LHCN-M2 (cell line): Measurements from ENCODE around the gene ETV5. TPM values are rescaled to one million over a fixed set of nuclear protein-coding genes. Genes with fewer than 3 reads are reported as not detected.

ENCODE experiments used
- DNase-seq: peaks from one replicate; pipeline ENCODE4 v3.0.0-alpha.2; 2012; ENCODE audit warnings: low read depth
- polyA plus RNA-seq: library from polyadenylated mRNA; unstranded; fragments of >200 nt; gene quantifications from one replicate; pipeline ENCODE4 v1.2.1, GENCODE V29; 2012; ENCODE audit warnings: missing spikeins
- total RNA-seq: library from RNA; depleted of rRNA; stranded (reverse); fragments of >200 nt; gene quantifications from 2 replicates; pipeline ENCODE4 v1.2.3, GENCODE V29; 2014; rRNA removed

ETV5 gene
- total RNA-seq, result 48.5 and 57.0 TPM in 2 replicates
- 25.1 TPM for polyA plus RNA-seq

DNA sequence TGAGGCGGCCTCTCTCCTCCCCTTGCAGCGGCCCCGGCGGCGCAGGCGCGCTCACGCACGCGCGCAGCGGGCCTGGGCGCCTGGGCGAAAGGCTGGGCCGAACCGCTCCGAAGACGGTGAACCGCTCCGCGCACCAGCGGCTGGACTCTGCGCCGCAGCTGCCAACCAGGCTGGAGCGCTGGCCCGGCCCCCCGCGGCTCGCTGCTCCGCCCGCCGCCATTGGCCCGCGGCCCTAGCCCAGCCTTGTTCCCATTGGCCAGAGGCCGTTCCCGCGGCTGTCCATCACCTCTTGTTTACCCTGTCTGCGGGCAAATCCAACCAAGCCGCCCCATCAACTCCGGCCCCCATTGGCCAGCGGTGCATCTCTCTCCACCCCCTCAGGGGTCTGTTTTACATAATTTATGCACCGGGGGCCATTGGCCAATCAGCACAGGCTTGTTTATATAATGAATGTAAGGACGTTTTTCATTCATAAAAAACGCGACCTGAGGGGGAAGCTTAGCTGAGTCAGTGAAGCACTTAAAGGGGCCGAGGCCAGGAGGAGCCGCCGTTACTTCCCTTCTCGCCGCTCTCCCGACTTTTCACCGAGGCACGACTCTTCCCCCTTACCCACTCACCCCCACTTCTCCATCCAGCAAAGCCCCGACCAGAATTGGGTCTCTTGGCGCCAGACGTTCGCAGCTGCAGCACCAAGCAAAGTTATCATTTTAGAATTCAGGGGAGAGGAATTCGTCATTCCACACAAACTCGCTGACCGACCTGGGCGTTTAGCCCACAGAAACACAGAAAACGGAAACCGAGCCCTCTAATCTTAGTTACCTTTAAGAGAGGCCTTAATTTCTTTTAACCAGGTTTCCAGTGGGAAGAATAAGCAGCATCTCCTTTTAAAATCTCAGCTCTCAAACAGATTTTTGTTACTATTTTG is at the start of gene ETV5:
Gene ETV5, minus strand, starts transcription at position 149 of the 925 bp plus-strand sequence. CDS start 3,221 bp downstream, outside the sequence.
- peak; percentile 100 for DNase-seq

DNA sequence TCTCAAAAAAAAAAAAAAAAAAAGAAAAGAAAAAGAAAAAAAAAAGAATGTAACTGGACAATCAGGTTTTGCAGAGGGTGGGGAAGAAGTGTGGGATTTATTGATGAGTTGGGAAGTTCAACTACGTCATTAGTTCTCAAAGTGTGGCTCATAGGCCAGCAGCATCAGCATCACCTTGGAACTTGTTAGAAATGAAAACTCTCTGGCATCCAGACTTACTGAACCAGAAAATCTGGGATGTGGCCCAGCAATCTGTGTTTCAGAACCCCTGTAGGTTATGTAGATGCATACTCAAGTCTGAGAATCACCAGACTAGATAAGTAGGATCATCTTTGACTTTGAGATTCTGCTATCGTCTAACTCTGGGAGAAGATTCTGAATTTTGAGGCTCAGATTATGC is 45.8 kb upstream of the ETV5 start:
- no peak for DNase-seq

DNA sequence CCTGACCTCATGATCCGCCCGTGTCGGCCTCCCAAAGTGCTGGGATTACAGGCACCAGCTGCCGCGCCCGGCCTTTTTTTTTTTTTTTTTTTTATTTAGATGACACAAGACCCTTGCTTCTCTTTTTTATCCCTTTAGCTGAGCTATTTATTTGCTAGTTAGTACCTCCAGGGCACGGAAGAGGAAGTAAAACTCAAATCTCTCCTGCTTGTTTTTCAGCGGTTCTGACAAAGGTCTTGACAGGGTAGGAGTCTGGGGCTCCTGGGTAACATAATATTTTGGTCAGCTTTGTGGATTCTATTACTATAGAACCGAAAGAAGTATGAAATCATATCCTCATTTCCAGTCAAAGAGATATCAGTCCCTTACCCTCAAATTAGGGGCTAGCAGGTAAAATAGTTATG is 44.0 kb upstream of the ETV5 start:
- DNase-seq, result no peak

DNA sequence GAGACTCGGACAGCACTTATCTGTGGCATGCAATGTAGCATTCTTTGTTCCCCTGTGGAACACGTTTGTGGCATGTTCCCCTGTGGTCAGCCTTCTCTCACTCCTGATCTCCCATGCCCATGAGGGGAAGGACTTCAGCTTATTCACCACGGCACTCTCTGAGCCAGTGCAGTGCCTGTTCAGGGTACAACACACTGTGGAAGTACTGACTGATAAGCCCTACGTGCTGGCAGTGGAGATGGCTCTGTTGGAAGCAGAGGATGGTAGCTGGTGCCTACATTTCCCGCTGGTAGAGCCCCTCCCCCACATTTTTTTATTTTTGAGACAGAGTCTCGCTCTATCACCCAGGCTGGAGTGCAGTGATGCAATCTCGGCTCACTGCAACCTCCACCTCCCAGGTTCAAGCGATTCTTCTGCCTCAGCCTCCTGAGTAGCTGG is 43.5 kb upstream of the ETV5 start:
- DNase-seq, result no peak

DNA sequence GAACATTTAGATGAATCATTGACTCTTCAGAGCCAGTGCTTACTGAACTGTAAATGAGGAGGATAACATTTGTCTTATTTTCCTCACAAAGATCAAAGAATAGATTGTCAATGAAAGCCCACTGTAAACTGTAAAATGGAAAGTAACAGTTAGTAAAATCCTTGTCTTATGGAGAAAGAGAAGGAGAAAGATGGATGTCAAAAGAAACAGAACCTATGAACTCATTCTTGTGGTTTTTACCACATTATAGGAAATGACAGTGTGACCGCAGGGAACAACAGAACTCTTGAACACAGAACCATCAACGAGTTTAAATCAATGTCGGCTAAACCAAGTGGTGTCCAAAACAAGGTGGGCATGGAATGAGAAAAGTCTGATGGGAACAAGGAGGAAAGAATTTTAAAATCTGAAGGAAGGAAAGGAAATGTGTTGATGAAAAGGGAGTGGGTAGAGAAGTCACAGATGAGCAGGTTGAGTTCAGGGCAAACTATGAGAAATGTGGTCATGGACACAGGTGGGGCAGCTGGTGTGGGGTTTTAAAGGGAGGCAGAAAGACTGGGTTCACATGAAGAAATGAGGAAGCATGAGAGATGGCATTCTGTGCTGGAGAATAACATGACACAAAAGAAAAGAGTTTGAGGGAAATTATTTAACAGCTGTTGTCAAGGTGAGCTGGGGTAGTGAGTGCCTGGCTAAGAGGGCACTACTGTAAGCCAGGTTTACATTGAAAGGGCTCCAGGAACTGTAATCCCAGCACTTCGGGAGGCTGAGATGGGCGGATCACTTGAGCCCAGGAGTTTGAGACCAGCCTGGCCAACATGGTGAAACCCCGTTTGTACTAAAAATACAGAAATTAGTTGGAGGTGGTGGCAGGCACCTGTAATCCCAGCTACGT is 42.4 kb upstream of the ETV5 start:
- DNase-seq, result no peak

DNA sequence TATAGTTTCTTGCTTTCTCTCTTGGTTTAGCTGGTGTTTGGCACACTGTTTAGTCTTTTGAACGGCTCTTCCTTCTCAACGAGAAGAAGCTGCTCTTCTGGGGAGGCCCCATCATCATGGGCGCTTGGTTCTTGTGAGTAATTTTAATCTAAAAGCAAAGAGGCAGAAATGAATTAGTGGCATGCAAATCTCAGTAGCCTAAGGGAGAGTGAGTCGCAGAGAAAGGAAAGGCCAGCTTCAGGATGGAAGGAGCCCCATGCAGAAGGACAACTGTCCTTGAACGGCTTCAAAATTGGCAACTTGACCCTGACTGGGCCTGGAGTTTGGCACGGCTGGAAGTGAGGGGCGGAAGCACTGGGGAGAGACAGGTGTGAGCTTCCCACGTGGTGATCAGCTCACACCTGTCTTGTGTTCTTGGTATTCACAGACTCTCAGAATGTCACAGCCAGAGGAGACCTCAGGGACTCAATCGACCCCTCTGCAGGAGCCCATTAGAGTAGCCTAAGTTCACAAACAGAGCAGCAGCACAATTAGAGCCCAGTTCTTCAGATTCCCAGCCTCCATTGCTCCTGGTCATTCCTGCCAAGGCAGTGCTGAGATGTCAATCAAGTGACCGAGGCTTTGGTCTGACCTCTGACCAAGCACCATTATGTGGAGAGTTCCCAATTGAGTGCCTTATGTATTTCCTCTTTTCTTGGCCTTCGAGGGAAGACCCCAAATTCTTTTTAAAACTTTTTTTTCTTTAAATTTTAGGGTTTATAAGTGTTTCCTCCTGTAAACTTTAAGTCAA is 41.3 kb upstream of the ETV5 start:
- DNase-seq, result no peak

DNA sequence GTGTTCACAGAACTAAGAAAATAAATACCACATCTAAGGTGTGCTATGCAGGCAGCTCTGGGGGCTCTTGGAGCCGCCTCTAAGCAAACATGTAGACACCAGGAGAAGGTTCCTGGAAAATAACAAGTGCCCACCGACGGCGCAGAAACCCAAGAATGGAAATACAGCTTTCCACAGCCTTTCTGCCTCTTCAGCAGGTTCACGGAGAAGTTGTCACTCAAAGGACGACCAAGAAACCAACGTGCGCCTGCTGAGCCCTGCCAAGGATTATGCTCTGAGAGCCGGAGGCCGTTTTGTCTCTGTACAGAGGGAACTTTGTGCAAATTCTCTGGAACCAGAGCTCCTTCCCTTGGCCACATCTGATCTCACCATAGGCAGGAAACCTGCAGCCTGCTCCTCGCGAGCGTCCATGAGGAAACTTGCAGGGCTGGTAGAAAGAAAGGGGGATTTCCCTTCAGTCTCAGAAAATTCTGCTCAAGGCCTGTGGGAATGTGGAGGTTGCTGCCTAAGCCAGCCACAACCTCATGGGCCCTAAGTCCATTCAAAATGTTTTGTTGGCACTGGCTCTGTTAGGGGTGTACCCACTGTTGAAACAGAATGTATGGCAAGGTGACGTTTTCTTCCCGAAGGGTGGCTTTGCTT is 40.6 kb upstream of the ETV5 start:
- no peak for DNase-seq

DNA sequence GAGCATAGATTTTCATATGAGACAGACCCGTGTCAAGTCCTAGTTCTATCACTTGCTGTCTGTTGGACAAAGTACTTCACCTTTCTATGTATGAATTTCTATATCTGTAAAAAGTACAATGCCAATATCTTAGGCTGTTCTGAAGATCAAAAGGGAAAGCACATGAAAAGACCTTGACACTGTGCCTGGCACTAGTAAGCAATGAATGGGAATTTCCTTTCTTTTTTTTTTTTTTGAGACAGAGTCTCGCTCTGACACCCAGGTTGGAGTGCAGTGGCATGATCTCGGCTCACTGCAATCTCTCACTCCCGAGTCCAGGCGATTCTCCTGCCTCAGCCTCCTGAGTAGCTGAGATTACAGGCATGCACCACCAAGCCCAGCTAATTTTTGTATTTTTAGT is 35.4 kb upstream of the ETV5 start:
- DNase-seq, result no peak

DNA sequence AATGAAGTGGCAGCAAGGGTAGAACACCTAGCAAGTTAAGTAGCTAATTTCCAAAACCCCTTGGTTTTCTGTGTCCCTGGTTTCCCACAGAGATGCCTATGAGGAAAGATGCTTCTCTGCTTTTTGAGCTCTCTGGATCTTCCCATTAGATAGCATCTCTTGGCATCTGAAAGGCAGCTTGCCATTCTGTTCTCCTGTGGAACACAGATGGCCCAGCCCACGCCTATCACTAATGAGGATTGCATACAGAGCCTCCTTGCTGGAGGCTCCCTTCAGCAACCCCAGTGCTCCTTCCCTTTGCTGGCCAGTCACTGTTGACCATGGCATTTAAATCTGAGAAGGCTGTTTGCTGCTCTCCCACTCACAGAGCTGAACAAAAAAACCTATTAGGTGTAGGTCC is 34.4 kb upstream of the ETV5 start:
- no peak for DNase-seq

DNA sequence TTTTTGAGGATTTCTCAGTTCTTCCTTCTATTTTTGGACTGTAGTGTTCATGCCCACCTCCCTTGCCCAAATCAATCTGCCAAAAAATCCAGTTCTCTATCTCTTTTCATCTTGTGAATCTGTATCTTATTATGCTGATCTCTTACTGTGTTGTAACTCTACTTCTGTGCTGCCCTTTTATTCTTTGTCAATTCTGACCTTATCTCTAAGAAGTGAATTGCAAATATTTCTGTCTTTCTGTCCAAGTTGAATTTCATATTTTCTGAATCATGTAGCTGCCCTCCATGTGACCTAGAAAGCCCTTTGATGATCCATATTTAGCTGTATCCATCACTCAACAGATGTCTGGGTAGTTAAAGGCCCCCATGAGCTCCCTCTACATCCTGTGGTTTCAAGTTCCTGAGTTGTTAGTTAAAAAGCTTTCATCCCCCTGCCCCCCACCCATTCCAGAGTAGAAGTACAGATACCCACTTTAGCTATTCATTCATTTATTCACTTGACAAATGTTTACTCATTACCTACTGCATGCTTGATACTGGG is 33.6 kb upstream of the ETV5 start:
- DNase-seq, result peak; percentile 45

DNA sequence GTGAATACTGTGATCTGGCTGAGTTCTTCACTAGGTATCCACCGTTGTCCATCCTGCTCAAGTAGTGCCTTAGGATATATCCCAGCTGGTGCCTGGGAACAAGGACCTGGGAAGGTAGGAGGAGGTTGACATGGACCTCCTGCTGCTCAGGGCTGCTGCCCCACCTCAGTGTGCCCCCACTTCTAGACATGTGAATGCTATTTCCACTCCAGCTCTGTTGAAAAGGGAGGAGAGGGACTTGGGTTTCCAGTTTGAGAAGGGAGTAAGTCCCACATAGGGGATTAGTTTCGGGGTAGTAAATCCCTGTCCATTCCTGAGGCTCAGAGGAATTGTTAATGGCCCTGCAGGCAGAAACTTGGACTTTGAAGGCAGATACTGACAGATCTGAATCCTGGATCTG is 32.9 kb upstream of the ETV5 start:
- DNase-seq, result no peak

DNA sequence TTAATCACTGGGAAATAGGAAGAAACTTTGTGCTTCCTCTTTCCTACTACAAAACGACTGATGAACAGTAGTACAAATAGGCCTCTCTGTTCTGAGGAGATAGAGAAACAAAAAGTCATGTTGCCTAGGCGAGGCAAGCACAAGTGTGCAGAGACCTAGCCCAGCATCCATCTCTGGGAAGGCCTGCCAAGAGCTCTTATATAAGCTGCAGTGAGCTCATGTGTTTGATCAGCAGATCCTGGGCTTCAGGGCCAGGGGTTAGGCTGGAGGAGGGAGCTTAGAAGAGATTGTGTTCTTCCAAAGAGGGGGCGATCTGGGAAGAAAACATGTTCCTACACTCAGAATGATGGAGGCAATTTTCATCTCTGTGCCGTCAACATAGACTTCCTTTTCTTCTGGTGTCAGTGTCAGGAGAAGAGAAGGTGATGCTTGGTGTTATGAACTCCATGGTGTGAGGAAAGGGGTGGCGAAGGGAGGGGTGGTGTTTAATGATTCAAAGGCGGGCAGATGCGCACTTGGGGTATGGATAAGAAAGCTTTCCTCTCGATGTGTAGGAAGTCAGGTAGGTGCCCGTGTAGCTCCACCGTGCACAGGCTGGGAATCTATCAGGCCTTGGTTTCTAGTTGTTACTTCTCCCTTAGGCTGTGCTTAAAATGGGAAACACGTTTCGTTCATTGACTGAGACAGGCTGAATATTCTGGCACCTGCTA is 29.5 kb upstream of the ETV5 start:
- DNase-seq, result no peak

DNA sequence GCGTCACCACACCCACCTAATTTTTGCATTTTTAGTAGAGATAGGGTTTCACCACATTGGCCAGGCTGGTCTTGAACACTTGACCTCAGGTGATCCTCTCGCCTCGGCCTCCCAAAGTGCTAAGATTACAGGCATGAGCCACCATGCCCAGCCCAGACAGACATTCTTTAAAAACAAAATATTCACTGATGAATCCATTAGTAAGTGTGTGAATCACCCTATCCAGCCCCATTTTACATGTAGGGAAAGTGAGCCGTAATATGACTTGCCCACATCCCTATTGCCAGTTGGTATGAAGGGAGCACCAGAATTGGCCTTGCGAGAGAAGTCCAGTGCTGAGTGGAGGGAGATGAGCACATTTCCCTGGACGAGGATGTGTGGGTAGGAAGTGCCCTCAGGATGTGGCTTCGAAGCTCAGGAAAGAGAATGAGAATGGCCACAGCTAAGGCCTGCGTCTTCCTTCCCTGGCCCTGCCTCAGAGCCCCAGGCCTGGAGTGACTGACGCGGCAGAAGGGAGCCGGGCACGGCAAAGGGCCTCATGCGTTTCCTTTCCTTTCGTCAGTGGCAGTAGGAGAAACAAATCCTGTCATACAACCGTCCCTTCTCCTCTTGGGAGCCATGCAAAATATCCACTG is 28.3 kb upstream of the ETV5 start:
- DNase-seq, result no peak

DNA sequence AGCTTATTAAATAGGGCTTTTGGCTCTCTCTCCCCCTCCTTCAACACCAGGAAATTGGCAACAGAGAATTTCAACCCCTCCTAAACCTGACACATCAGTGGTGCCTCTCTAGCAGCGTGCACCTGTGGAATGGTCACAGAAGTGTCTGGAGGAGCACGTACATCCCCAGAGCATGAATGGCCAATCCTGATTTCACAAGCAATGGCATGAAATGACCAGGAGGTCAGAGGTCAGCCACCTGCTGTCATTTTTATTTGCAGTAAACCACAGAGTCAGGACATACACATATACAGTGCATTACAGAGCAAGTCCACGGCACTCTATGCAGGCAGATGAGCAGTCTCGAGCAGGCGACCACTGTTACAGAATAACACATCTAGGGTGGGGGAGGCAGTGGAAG is 25.1 kb upstream of the ETV5 start:
- no peak for DNase-seq

DNA sequence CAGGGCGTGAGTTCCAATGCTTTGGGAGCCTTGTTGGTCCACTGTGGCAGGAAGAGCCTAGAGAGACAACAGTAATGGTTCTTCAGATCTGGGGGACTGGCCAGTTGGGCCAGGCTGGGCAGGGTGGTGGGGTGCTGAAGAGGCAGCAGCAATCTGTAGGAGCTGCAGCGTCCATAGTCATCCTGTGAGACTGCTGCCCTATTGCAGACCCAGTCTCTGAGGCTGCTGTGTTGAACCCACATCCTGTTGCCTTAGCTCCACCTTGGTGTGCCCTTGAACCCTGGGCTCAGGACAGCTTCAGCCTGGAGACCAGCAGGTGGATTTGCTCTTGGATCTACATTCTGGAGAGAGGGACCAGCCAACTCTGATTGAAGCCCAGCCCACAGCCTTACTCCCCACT is 23.6 kb upstream of the ETV5 start:
- no peak for DNase-seq

DNA sequence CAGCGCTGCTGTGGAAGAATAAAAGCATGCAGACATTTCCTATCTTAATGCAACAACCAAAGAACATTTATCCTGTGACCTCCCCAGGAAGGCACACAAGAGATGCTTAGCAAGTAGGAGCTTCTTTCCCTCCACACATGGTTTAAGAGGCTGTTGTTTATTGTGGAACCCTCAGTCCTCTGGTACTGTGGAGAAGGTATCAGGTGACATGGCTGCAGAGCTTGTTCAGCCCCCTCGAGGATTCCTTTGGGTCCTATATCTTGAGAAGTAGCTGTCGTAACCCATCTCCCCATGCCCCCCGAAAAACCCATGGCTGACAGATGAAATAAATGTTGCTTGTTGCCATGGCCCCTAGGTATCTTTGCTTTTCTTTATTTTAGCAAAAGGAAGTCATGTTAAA is 20.3 kb upstream of the ETV5 start:
- DNase-seq, result no peak

DNA sequence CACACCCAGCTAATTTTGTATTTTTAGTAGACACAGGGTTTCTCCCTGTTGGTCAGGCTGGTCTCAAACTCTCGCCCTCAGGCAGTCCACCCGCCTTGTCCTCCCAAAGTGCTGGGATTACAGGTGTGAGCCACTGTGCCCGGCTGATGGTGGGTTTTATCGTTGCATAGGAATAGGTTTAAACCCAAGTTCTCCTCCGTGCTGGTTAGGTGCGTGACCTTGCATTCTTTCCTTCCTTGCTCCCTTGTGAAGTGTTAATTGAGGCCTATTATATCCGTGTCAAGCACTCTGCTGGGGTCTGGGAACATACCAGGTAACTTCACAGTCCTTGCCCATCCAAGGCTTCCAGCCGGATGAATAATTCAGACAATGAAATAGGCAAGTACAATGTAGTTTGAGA is 19.3 kb upstream of the ETV5 start:
- DNase-seq, result no peak

DNA sequence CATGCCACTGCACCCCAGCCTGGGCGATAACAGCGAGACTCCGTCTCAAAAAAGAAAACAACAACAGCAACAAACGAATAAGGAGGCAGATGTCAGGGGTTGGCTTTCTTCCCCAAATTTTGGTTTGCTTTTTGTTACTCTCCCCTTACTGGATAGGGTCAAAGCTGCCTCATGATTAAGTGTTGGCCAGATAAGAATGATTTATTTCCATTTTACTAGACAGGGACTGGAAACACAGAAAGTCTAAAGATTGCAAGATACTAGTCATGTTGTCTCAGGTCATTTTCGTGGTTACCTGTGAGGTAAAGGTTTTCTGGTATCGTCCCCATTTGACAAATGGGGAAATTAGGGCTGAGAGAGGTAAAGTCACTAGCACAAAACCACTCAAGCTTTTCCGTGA is 18.6 kb upstream of the ETV5 start:
- DNase-seq, result no peak

DNA sequence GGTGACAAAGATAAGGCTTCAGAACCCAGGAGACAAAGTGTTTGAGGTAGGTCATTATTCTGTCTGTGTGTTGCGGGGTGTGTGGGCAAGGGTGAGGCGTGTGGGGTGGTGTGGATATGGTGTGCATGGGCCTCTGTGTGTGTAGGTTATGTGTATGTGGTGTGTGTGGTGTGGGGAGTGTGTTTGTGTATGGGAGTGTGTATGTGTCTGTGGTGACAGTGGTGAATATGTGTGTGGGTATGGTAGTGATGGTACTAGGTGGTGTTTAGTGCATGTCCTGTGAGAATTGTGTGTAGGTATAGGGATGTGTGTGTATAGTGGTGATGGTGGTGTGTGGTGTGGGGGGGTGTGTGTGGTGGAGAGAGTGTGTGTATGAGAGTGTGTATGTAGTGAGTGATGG is 16.2 kb upstream of the ETV5 start:
- no peak for DNase-seq

DNA sequence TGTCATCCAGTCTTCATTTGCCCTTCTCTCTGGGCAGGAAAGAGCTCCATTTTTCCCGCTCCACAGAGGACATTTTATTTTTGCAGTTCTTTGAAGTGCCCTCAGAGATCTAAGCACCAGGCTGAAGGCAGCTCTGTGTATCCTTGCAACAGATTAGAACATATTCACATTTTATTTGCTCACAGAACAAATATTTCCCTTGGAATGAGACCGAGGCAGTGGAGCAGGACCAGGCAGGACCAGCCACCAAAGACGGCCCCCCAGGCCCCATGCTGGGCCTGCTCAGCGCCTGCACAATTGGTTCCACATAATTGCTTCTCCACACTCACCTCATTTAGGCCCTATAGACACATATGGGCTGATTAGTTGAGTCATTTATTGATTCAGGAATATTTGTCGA is 15.7 kb upstream of the ETV5 start:
- no peak for DNase-seq
